ENCODE results near the gene MAGEC1. TPM values are rescaled to one million over a fixed set of nuclear protein-coding genes. Genes with fewer than 3 reads are reported as not detected.
A peak's percentile ranks its signal among the peaks of the same experiment; 100 is the strongest.

MAGEC1 gene
- total and polyA plus RNA-seq, 4 donors: not detected

DNA sequence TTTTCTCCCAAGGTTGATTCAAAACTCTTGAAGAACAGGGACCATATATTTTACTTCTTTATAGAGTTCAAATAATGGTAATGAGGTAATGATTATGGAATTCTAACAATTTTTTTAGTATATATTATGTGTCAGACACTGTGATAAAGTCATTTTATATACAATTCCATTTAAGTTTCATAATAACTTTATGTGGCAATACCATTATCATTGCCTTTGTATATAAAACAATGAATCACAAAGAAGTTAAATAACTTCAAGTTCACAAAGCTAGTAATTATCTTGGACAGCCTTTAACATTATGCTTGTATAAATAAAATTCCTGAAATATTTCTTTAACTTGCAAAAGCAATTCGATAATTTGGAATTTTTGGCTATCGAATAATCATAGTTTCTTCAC is 20.6 kb downstream of the MAGEC1 start:
- no peak for ATAC-seq (ENCODE audit: low FRiP score)
- H3K36me3 ChIP-seq (ENCODE audit: control insufficient read depth in 1 of 2, insufficient read depth in 2 of 2, low read length in 1 of 2): no peaks in the 10 kb centered on the region
- no peak for DNase-seq
- intact Hi-C loops (cut with DNase I): no loop called here
- no peaks in the 10 kb centered on the region for H3K4me1 ChIP-seq (ENCODE audit: control insufficient read depth in 1 of 2, insufficient read depth in 2 of 2, low read length in 2 of 2)
- no peak overlapping the region for H3K4me3 ChIP-seq (ENCODE audit: low read length in 2 of 2)
- no peaks in the 10 kb centered on the region for H3K27me3 ChIP-seq (ENCODE audit: control insufficient read depth in 1 of 2, insufficient read depth in 2 of 2, low read length in 1 of 2)
- H3K9me3 ChIP-seq (ENCODE audit: control insufficient read depth, low read length): no peaks in the 10 kb centered on the region
- WGBS, 2 donors: 23 to 30% methylated on average over 2 of the region's 2 CpGs
- no peak overlapping the region for H3K27ac ChIP-seq (ENCODE audit: low read depth in 1 of 2, low read length in 2 of 2)

DNA sequence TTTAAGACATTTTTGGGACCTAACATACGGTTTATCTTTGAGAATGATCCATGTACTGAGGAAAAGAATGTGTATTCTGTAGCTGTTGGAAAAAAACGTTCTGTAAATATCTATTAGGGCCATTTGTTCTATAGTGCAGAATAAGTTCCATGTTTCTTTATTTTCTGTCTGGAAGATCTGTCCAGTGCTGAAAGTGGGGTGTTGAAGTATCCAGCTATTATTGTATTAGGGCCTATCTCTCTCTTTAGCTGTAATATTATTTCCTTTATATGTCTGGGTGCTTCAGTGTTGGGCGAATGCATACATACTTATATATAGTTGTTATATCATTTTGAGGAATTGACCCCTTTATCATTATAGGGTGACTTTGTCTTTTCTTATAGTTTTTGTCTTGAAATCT is 24.7 kb downstream of the MAGEC1 start:
- WGBS, 2 donors: 37 to 57% methylated on average over 3 of the region's 3 CpGs
- no peaks in the 10 kb centered on the region for H3K4me1 ChIP-seq (ENCODE audit: control insufficient read depth in 1 of 2, insufficient read depth in 2 of 2, low read length in 2 of 2)
- intact Hi-C loops (cut with DNase I): no loop called here

GRCh38 chrX:141934059-141934641 is 30.5 kb downstream of the MAGEC1 start:
- Histone ChIP-seq H3K27ac (ENCODE audit: low read depth in 1 of 2, low read length in 2 of 2) (no peak overlapping the region), H3K4me3 (ENCODE audit: low read length in 2 of 2) (no peak overlapping the region), H3K27me3 (ENCODE audit: control insufficient read depth in 1 of 2, insufficient read depth in 2 of 2, low read length in 1 of 2) (no peaks in the 10 kb centered on the region), H3K9me3 (ENCODE audit: control insufficient read depth, low read length) (no peaks in the 10 kb centered on the region), H3K4me1 (ENCODE audit: control insufficient read depth in 1 of 2, insufficient read depth in 2 of 2, low read length in 2 of 2) (no peaks in the 10 kb centered on the region), H3K36me3 (ENCODE audit: control insufficient read depth in 1 of 2, insufficient read depth in 2 of 2, low read length in 1 of 2) (no peaks in the 10 kb centered on the region)
- ATAC-seq (ENCODE audit: low FRiP score): no peak
- DNase-seq: no peak
- intact Hi-C loops (cut with DNase I): no loop called here
- 69 to 83% methylated on average over 2 of the region's 2 CpGs for WGBS, 2 donors

More for the DNA sequence above, 24.7 kb downstream of the MAGEC1 start:
- ATAC-seq (ENCODE audit: low FRiP score) (no peak), DNase-seq (no peak)
- H3K36me3 ChIP-seq (ENCODE audit: control insufficient read depth in 1 of 2, insufficient read depth in 2 of 2, low read length in 1 of 2): no peaks in the 10 kb centered on the region
- no peaks in the 10 kb centered on the region for H3K27me3 ChIP-seq (ENCODE audit: control insufficient read depth in 1 of 2, insufficient read depth in 2 of 2, low read length in 1 of 2)
- no peak overlapping the region for H3K27ac ChIP-seq (ENCODE audit: low read depth in 1 of 2, low read length in 2 of 2)
- no peaks in the 10 kb centered on the region for H3K9me3 ChIP-seq (ENCODE audit: control insufficient read depth, low read length)
- H3K4me3 ChIP-seq (ENCODE audit: low read length in 2 of 2): no peak overlapping the region

DNA sequence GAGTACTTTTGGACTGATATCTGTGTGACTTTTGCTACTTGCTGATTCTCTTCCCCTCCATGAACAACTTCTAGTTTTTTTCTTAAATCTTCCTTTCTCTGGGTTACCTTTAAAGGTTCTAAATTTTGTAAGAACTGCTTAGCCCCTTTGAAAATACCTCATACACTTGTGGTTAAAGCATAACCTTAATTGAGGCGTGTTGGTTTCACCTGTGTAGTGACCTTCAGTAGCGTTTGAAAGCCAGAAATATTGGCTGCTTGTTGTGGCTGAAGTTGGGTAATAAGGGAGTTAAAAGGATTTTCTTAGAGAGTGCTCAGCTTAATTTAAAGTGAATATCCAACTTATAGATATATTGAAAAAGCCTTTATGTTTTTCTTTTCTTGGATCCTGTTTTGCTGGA is 32.0 kb downstream of the MAGEC1 start:
- Histone ChIP-seq H3K27ac (ENCODE audit: low read depth in 1 of 2, low read length in 2 of 2) (no peak overlapping the region), H3K4me1 (ENCODE audit: control insufficient read depth in 1 of 2, insufficient read depth in 2 of 2, low read length in 2 of 2) (no peaks in the 10 kb centered on the region), H3K9me3 (ENCODE audit: control insufficient read depth, low read length) (no peaks in the 10 kb centered on the region), H3K4me3 (ENCODE audit: low read length in 2 of 2) (no peak overlapping the region), H3K36me3 (ENCODE audit: control insufficient read depth in 1 of 2, insufficient read depth in 2 of 2, low read length in 1 of 2) (no peaks in the 10 kb centered on the region), H3K27me3 (ENCODE audit: control insufficient read depth in 1 of 2, insufficient read depth in 2 of 2, low read length in 1 of 2) (no peaks in the 10 kb centered on the region)
- WGBS, 2 donors: 90 to 97% methylated on average over 2 of the region's 2 CpGs
- ATAC-seq (ENCODE audit: low FRiP score) (no peak), DNase-seq (no peak)
- intact Hi-C loops (cut with DNase I): no loop called here

- no peaks in the 10 kb centered on the region for H3K9me3 ChIP-seq (ENCODE audit: control insufficient read depth, low read length)
- H3K27me3 ChIP-seq (ENCODE audit: control insufficient read depth in 1 of 2, insufficient read depth in 2 of 2, low read length in 1 of 2): no peaks in the 10 kb centered on the region
- H3K36me3 ChIP-seq (ENCODE audit: control insufficient read depth in 1 of 2, insufficient read depth in 2 of 2, low read length in 1 of 2): no peaks in the 10 kb centered on the region
- no peaks in the 10 kb centered on the region for H3K4me1 ChIP-seq (ENCODE audit: control insufficient read depth in 1 of 2, insufficient read depth in 2 of 2, low read length in 2 of 2)
- DNase-seq: no peak
- intact Hi-C loops (cut with DNase I): no loop called here
- no peak for ATAC-seq (ENCODE audit: low FRiP score)
- WGBS, 2 donors: 59 to 90% methylated on average over 1 of the region's 1 CpG
- no peak overlapping the region for H3K4me3 ChIP-seq (ENCODE audit: low read length in 2 of 2)
- no peak overlapping the region for H3K27ac ChIP-seq (ENCODE audit: low read depth in 1 of 2, low read length in 2 of 2)
Observed at GRCh38 chrX:141936080-141936479, 32.4 kb downstream of the MAGEC1 start.

DNA sequence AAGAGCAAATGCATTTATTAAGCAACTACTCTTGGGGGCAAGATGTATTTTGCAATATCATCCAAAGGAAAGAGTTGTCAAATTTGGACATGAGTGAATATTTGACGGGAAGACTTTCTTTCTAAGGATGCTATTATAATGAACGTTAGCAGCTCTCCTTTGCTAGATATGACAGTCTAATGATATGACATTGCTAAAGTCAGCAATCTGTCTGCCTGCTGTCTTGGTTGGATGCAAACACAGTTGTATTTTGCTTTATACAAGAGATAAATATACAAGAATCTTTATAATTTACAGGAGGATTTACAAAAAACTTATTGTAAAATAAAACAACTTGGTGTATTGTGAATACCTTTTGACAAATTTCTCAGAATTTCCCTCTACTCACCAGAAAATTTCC is 37.5 kb downstream of the MAGEC1 start:
- no peaks in the 10 kb centered on the region for H3K36me3 ChIP-seq (ENCODE audit: control insufficient read depth in 1 of 2, insufficient read depth in 2 of 2, low read length in 1 of 2)
- 87 to 91% methylated on average over 2 of the region's 2 CpGs for WGBS, 2 donors
- no peak for DNase-seq
- no peak for ATAC-seq (ENCODE audit: low FRiP score)
- no peaks in the 10 kb centered on the region for H3K27me3 ChIP-seq (ENCODE audit: control insufficient read depth in 1 of 2, insufficient read depth in 2 of 2, low read length in 1 of 2)
- H3K9me3 ChIP-seq (ENCODE audit: control insufficient read depth, low read length): no peaks in the 10 kb centered on the region
- intact Hi-C loops (cut with DNase I): no loop called here
- H3K4me3 ChIP-seq (ENCODE audit: low read length in 2 of 2): no peak overlapping the region
- H3K4me1 ChIP-seq (ENCODE audit: control insufficient read depth in 1 of 2, insufficient read depth in 2 of 2, low read length in 2 of 2): no peaks in the 10 kb centered on the region
- H3K27ac ChIP-seq (ENCODE audit: low read depth in 1 of 2, low read length in 2 of 2): no peak overlapping the region

GRCh38 chrX:141945426-141945825 is 41.7 kb downstream of the MAGEC1 start:
- Histone ChIP-seq H3K4me3 (ENCODE audit: low read length in 2 of 2) (no peak overlapping the region), H3K4me1 (ENCODE audit: control insufficient read depth in 1 of 2, insufficient read depth in 2 of 2, low read length in 2 of 2) (no peaks in the 10 kb centered on the region), H3K27ac (ENCODE audit: low read depth in 1 of 2, low read length in 2 of 2) (no peak overlapping the region), H3K36me3 (ENCODE audit: control insufficient read depth in 1 of 2, insufficient read depth in 2 of 2, low read length in 1 of 2) (no peaks in the 10 kb centered on the region), H3K9me3 (ENCODE audit: control insufficient read depth, low read length) (no peaks in the 10 kb centered on the region), H3K27me3 (ENCODE audit: control insufficient read depth in 1 of 2, insufficient read depth in 2 of 2, low read length in 1 of 2) (no peaks in the 10 kb centered on the region)
- no peak for DNase-seq
- WGBS, 2 donors: 72 to 95% methylated on average over 7 of the region's 7 CpGs
- intact Hi-C loops (cut with DNase I): no loop called here
- no peak for ATAC-seq (ENCODE audit: low FRiP score)

DNA sequence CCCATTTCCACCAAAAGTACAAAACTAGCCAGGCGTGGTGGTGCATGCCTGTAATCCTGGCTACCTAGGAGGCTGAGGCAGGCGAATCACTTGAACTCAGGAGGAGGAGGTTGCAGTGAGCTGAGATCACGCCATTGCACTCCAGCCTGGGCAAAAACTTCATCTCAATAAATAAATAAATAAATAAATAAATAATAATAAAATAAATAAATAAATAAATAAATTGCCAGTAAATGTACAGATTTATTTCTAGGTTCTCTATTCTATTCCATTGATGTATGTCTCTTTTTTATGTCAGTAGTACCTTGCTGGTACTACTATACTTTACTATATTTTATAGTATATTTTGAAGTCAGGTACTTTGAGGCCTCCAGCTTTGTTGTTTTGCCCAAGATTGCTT is 43.7 kb downstream of the MAGEC1 start:
- ATAC-seq (ENCODE audit: low FRiP score): no peak
- H3K9me3 ChIP-seq (ENCODE audit: control insufficient read depth, low read length): no peaks in the 10 kb centered on the region
- no peak overlapping the region for H3K4me3 ChIP-seq (ENCODE audit: low read length in 2 of 2)
- intact Hi-C loops (cut with DNase I): no loop called here
- no peaks in the 10 kb centered on the region for H3K36me3 ChIP-seq (ENCODE audit: control insufficient read depth in 1 of 2, insufficient read depth in 2 of 2, low read length in 1 of 2)
- H3K27me3 ChIP-seq (ENCODE audit: control insufficient read depth in 1 of 2, insufficient read depth in 2 of 2, low read length in 1 of 2): no peaks in the 10 kb centered on the region
- no peaks in the 10 kb centered on the region for H3K4me1 ChIP-seq (ENCODE audit: control insufficient read depth in 1 of 2, insufficient read depth in 2 of 2, low read length in 2 of 2)
- H3K27ac ChIP-seq (ENCODE audit: low read depth in 1 of 2, low read length in 2 of 2): no peak overlapping the region
- whole genome bisulfite sequencing, 2 donors: 81 to 98% methylated on average over 3 of the region's 3 CpGs
- DNase-seq: no peak

DNA sequence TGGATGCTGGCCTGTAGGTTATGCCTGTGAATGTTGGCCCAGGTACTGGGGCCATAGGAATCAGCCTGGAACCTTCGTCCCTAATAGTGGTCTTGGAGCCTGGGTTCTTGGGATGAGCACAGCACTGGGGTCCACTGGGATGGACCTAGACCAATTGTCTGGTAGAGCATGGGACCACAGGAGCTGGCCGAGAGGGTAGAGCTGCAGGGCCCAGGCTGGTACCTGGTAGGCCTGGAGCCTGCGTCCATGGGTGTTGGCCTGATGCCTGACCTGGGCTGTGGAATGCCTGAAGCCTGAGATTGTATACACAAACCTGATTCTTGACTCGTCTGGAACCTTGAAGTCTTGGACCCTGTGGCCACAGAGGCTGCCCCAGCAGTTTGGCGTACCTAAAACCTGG is 48.9 kb downstream of the MAGEC1 start:
- no peak overlapping the region for H3K4me3 ChIP-seq (ENCODE audit: low read length in 2 of 2)
- ATAC-seq (ENCODE audit: low FRiP score) (peak; percentile 38), DNase-seq (no peak)
- no peaks in the 10 kb centered on the region for H3K9me3 ChIP-seq (ENCODE audit: control insufficient read depth, low read length)
- H3K27me3 ChIP-seq (ENCODE audit: control insufficient read depth in 1 of 2, insufficient read depth in 2 of 2, low read length in 1 of 2): no peaks in the 10 kb centered on the region
- no peak overlapping the region for H3K27ac ChIP-seq (ENCODE audit: low read depth in 1 of 2, low read length in 2 of 2)
- no peaks in the 10 kb centered on the region for H3K4me1 ChIP-seq (ENCODE audit: control insufficient read depth in 1 of 2, insufficient read depth in 2 of 2, low read length in 2 of 2)
- 83 to 97% methylated on average over 5 of the region's 5 CpGs for WGBS, 2 donors
- intact Hi-C loops (cut with DNase I): no loop called here
- H3K36me3 ChIP-seq (ENCODE audit: control insufficient read depth in 1 of 2, insufficient read depth in 2 of 2, low read length in 1 of 2): no peaks in the 10 kb centered on the region

Data from aorta (tissue), 5 donors.